ENCODE data around the gene PLEKHH1.

Gene PLEKHH1

GRCh38 chr14:67510121-67510520, 23.0 kb upstream of the PLEKHH1 start:
- no peak for DNase-seq (ENCODE audit: low read depth, low spot score)

- DNase-seq (ENCODE audit: low read depth, low spot score): no peak
These were observed 22.3 kb upstream of the PLEKHH1 start for GRCh38 chr14:67510836-67511235.

GRCh38 chr14:67512463-67513310, 20.4 kb upstream of the PLEKHH1 start:
- DNase-seq (ENCODE audit: low read depth, low spot score): no peak

- no peak for DNase-seq (ENCODE audit: low read depth, low spot score)
These were observed 19.4 kb upstream of the PLEKHH1 start for GRCh38 chr14:67513631-67514108.

- no peak for DNase-seq (ENCODE audit: low read depth, low spot score)
These were observed 18.9 kb upstream of the PLEKHH1 start for GRCh38 chr14:67514203-67514607.

- peak; percentile 27 for DNase-seq (ENCODE audit: low read depth, low spot score)
These were observed 18.3 kb upstream of the PLEKHH1 start for GRCh38 chr14:67514650-67515385.

- peak; percentile 24 for DNase-seq (ENCODE audit: low read depth, low spot score)
These were observed 17.6 kb upstream of the PLEKHH1 start for GRCh38 chr14:67515386-67516079.

- no peak for DNase-seq (ENCODE audit: low read depth, low spot score)
These were observed 16.4 kb upstream of the PLEKHH1 start for GRCh38 chr14:67516676-67517075.

GRCh38 chr14:67517083-67517482, 16.0 kb upstream of the PLEKHH1 start:
- peak; percentile 36 for DNase-seq (ENCODE audit: low read depth, low spot score)

GRCh38 chr14:67519406-67519805, 13.7 kb upstream of the PLEKHH1 start:
- DNase-seq (ENCODE audit: low read depth, low spot score): no peak

- no peak for DNase-seq (ENCODE audit: low read depth, low spot score)
These were observed 12.6 kb upstream of the PLEKHH1 start for GRCh38 chr14:67520482-67520881.

GRCh38 chr14:67522270-67522669, 10.8 kb upstream of the PLEKHH1 start:
- no peak for DNase-seq (ENCODE audit: low read depth, low spot score)

- DNase-seq (ENCODE audit: low read depth, low spot score): no peak
These were observed 9.1 kb upstream of the PLEKHH1 start for GRCh38 chr14:67523764-67524633.

- DNase-seq (ENCODE audit: low read depth, low spot score): no peak
These were observed 8.5 kb upstream of the PLEKHH1 start for GRCh38 chr14:67524634-67524963.

- no peak for DNase-seq (ENCODE audit: low read depth, low spot score)
These were observed 7.7 kb upstream of the PLEKHH1 start for GRCh38 chr14:67525389-67525788.

GRCh38 chr14:67526181-67526580, 6.9 kb upstream of the PLEKHH1 start:
- DNase-seq (ENCODE audit: low read depth, low spot score): no peak

GRCh38 chr14:67526676-67527459, 6.2 kb upstream of the PLEKHH1 start:
- DNase-seq (ENCODE audit: low read depth, low spot score): peak; percentile 74

GRCh38 chr14:67527756-67528155, 5.3 kb upstream of the PLEKHH1 start:
- DNase-seq (ENCODE audit: low read depth, low spot score): no peak

GRCh38 chr14:67528276-67528675, 4.8 kb upstream of the PLEKHH1 start:
- no peak for DNase-seq (ENCODE audit: low read depth, low spot score)

Data from ELF-1 (cell line).